HCT116 (cell line): ENCODE data around the gene TP53TG5. TPM values are rescaled to one million over a fixed set of nuclear protein-coding genes. Genes with fewer than 3 reads are reported as not detected.

Experiments used
- ATAC-seq: fragments of 200-7000 bp; cut with Tn5 transposase; 2 replicates; pipeline ENCODE4 v1.9.1; 2020; ENCODE audit warnings: mild to moderate bottlenecking, moderate library complexity
- BruUV-seq: library from RNA; stranded (reverse); fragments of 400-500 nt; replicated peaks from 2 replicates; lab custom pipeline; 2021; lab: Mats Ljungman, UMichigan
- CTCF ChIA-PET: fragments of 300-600 bp; sonication (Branson Sonifier 250); formaldehyde crosslinking; loops from one replicate; lab custom pipeline; 2021; ENCODE audit warnings: antibody characterized with exemption; lab: Charles Lee
- POLR2A ChIA-PET: fragments of 300-600, 350-600 bp; sonication (Branson Sonifier 250); formaldehyde crosslinking; loops from one replicate; lab custom pipeline; 2021; ENCODE audit warnings: antibody characterized with exemption; lab: Charles Lee
- RAD21 ChIA-PET, 2 experiments: fragments of 300-600 bp; sonication (Branson Sonifier 250); formaldehyde crosslinking; loops; one replicate each; lab custom pipeline; 2023; ENCODE audit warnings: low total read pairs in 2 of 2; ENCODE audit not compliant: uncharacterized antibody in 2 of 2, unreplicated experiment in 2 of 2, low non-redundant PET in 1 of 2; lab: Charles Lee
- DNase-seq: peaks from one replicate; pipeline ENCODE4 v3.0.0-alpha.2; 2010; ENCODE audit warnings: low read depth, low spot score
- H2AFZ ChIP-seq: fragments of 200-600 bp; shearing (Covaris generic), sonication (generic); 2 replicates; pipeline ENCODE4 v1.6.1; 2017; ENCODE audit warnings: low read depth, mixed run types, mixed read lengths, antibody characterized with exemption, low read length; ENCODE audit not compliant: poor library complexity, severe bottlenecking
- H3K27ac ChIP-seq: 2 replicates; pipeline ENCODE4 v1.5.1; 2012; ENCODE audit warnings: low read depth, low read length
- H3K27me3 ChIP-seq: fragments of 200-600 bp; sonication (generic); 2 replicates; pipeline ENCODE4 v1.6.1; 2016; ENCODE audit warnings: mixed run types, low read length, mixed read lengths; ENCODE audit not compliant: insufficient read depth
- H3K36me3 ChIP-seq, 2 experiments: fragments of 200-500 bp in 1 of 2; fragments of 200-600 bp in 1 of 2; sonication (Bioruptor generic) in 1 of 2; sonication (generic) in 1 of 2; 2 replicates each; pipeline versions ENCODE4 v1.5.1 to v1.6.1; 2014 to 2016; ENCODE audit warnings: low read length in 2 of 2, inconsistent platforms in 1 of 2, mixed read lengths in 1 of 2, mixed run types in 1 of 2; ENCODE audit not compliant: insufficient read depth in 2 of 2, control insufficient read depth in 1 of 2
- H3K4me1 ChIP-seq, 2 experiments: fragments of 200-600 bp in 1 of 2; sonication (generic) in 1 of 2; 2 replicates each; pipeline versions ENCODE4 v1.5.1 to v1.6.1; 2012 to 2017; ENCODE audit warnings: low read length in 2 of 2, inconsistent platforms in 1 of 2, mild to moderate bottlenecking in 1 of 2, mixed read lengths in 1 of 2, mixed run types in 1 of 2, moderate library complexity in 1 of 2; ENCODE audit not compliant: insufficient read depth in 2 of 2, control insufficient read depth in 1 of 2
- H3K4me2 ChIP-seq: fragments of 200-600 bp; sonication (generic); 2 replicates; pipeline ENCODE4 v1.6.1; 2017; ENCODE audit warnings: mixed run types, low read length, mixed read lengths
- H3K4me3 ChIP-seq, 2 experiments: fragments of 200-600 bp in 1 of 2; sonication (generic) in 1 of 2; replicated peaks in 1 of 2; 2 replicates each; pipeline ENCODE4 v1.5.1; 2011 to 2016; ENCODE audit warnings: low read length in 2 of 2, control low read depth in 1 of 2, low read depth in 1 of 2, mild to moderate bottlenecking in 1 of 2, mixed read lengths in 1 of 2, mixed run types in 1 of 2
- H3K79me2 ChIP-seq: fragments of 200-600 bp; sonication (generic); 2 replicates; pipeline ENCODE4 v1.6.1; 2017; ENCODE audit warnings: mild to moderate bottlenecking, mixed run types, low read length, moderate library complexity, mixed read lengths; ENCODE audit not compliant: insufficient read depth
- H3K9ac ChIP-seq: fragments of 200-600 bp; sonication (generic); 2 replicates; pipeline ENCODE4 v1.6.1; 2016; ENCODE audit warnings: low read length, mixed read lengths
- H3K9me2 ChIP-seq: fragments of 200-600 bp; sonication (generic), shearing (Covaris generic); 2 replicates; pipeline ENCODE4 v1.6.1; 2017; ENCODE audit warnings: mixed run types, mild to moderate bottlenecking, moderate library complexity; ENCODE audit not compliant: insufficient read depth
- H3K9me3 ChIP-seq, 2 experiments: fragments of 200-500 bp in 1 of 2; fragments of 200-600 bp in 1 of 2; sonication (Bioruptor generic) in 1 of 2; sonication (generic) in 1 of 2; 2 replicates each; pipeline ENCODE4 v1.6.1; 2014 to 2017; ENCODE audit warnings: low read length in 2 of 2, mixed read lengths in 2 of 2, inconsistent platforms in 1 of 2, low read depth in 1 of 2, mild to moderate bottlenecking in 1 of 2, mixed run types in 1 of 2, moderate library complexity in 1 of 2; ENCODE audit not compliant: control insufficient read depth in 1 of 2, insufficient read depth in 1 of 2
- H4K20me1 ChIP-seq: fragments of 200-600 bp; sonication (generic), shearing (Covaris generic); 2 replicates; pipeline ENCODE4 v1.6.1; 2017; ENCODE audit warnings: mixed run types, mild to moderate bottlenecking, moderate library complexity; ENCODE audit not compliant: insufficient read depth
- CEBPB ChIP-seq: IDR thresholded peaks from 2 replicates; pipeline ENCODE4 v1.6.1; 2012; ENCODE audit warnings: low read depth
- ELF1 ChIP-seq: IDR thresholded peaks from 2 replicates; pipeline ENCODE4 v1.6.1; 2012; ENCODE audit warnings: low read depth, borderline replicate concordance
- EZH2 ChIP-seq: fragments of 200-600 bp; sonication (generic); IDR thresholded peaks from 2 replicates; pipeline ENCODE4 v1.6.1; 2017; ENCODE audit warnings: antibody characterized with exemption, mixed run types
- EZH2phosphoT487 ChIP-seq: fragments of 200-600 bp; IDR thresholded peaks from 2 replicates; pipeline ENCODE4 v1.6.1; 2018; ENCODE audit warnings: antibody characterized with exemption, borderline replicate concordance
- FOSL1 ChIP-seq: IDR thresholded peaks from 2 replicates; pipeline ENCODE4 v1.6.1; 2012; ENCODE audit warnings: low read depth
- JUND ChIP-seq: IDR thresholded peaks from 2 replicates; pipeline ENCODE4 v1.6.1; 2012
- POLR2A ChIP-seq: IDR thresholded peaks from 2 replicates; pipeline ENCODE4 v1.7.0; 2011; ENCODE audit warnings: borderline replicate concordance; ENCODE audit not compliant: insufficient read depth, insufficient read length; ENCODE audit errors: extremely low read depth
- intact Hi-C: fragments of 100-400 bp; cut with micrococcal nuclease; formaldehyde crosslinking; loops from 2 replicates; pipeline ENCODE4 v1.10.0; 2022
- total RNA-seq: library from RNA; stranded (reverse); gene quantifications from one replicate; pipeline ENCODE4 v1.2.1, GENCODE V29; 2021; ENCODE audit not compliant: unreplicated experiment
- TF ChIP-seq, protein P1 (sequence below), 3 experiments: fragments of 200-600 bp in 1 of 3; sonication (generic) in 1 of 3; IDR thresholded peaks in 2 of 3; conservative IDR thresholded peaks in 1 of 3; 2 replicates each; pipeline ENCODE4 v1.5.1; 2012 to 2017; ENCODE audit warnings: low read depth in 2 of 3, low read length in 2 of 3, antibody characterized with exemption in 1 of 3, borderline replicate concordance in 1 of 3, control low read depth in 1 of 3, mild to moderate bottlenecking in 1 of 3, mixed read lengths in 1 of 3, mixed run types in 1 of 3, moderate library complexity in 1 of 3; ENCODE audit not compliant: insufficient read depth in 1 of 3
- TF ChIP-seq, protein P2 (sequence below): IDR thresholded peaks from 2 replicates; pipeline ENCODE4 v1.6.1; 2011; ENCODE audit warnings: mild to moderate bottlenecking, low read length, moderate library complexity; ENCODE audit not compliant: insufficient replicate concordance; ENCODE audit errors: extremely low read depth

Gene TP53TG5
- total RNA-seq, 1 experiment from 2014 or later = 0.76 TPM

DNA sequence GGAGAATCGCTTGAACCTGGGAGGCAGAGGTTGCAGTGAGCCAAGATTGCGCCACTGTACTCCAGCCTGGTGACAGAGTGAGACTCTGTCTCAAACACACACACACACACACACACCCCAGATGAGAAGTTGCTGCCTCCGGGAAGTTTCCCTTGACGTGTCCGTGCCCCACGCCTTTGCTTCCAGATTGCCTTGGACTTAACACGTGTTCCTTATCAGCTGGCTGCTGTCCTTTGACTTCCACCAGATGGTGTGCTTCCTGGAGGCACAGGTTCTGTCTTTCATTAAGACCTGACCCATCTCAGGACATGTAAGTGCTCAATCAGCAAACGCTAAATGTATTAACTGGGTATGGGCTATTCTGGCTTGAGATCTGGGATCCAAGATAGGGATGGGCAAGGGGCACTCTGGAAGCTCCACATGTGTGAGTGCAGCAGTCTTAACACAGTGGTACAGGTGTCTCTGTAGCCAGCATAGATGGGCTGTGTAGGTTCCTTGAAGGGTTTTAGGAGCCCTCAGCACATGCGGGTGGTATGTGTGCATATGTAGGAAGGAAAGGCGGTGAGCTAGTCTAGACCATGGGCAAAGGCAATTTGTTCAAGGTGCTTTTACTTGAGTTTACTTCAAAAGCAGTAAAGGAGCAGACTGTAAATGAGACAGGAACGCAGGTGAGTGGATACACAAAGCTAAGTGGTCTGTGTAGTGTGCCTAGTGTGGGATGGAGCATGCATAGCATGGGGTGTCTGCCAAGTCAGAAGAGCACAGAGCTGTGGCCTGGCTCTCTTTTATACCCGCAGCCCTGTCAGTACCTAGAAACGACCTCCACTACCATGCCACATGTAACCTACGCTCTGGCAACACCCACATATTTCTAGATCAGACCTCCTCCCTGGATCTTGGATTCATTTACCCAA lies 49.4 kb upstream of the TP53TG5 start:
- ATAC-seq = no peak
- CTCF ChIA-PET = interaction anchor here (1.2 kb wide), 1 partner anchor 18 kb away, joined by 3 read pairs; no protein-coding TSS in a partner anchor
- intact Hi-C loops = no loop called here

DNA sequence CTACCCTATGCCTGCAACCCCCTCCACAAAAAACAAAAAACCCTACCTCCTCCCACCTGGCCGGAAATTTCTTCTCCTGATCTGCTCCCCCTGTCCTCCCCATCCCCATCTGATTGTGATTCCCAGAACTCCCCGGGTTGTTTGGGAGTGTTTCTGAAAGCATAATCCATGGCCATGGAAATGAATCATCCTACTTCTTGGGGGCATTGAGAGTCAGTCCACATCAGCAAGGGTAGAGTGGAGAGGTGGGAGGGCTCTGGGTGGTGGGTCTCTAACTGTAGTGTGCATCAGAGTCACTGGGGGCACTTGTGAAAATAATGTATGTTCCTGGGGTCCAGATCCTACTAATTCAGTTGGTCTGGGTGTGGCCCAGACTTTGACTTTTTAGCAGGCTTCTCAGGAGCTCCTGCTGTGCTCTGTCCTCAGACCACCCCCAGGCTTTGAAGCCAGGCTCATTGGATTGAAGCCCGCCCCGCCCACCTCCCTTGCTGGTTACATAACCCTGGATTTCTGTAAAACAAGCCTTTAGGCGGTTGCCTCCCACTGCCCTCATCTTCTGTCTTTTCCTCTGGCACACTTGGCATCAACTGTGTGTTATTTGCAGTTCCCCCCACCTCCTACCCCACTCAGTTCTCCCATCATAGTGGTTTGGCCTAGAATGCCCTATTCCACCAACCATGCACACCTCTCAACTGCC lies 48.3 kb upstream of the TP53TG5 start:
- Histone ChIP-seq H3K4me1 (no peaks in the 10 kb centered on the region), H3K9me2 (no peaks in the 10 kb centered on the region), H2AFZ (no peak overlapping the region), H3K4me3 (no peak overlapping the region), H3K36me3 (peaks cover 24 to 28% of the 10 kb centered on the region in 2 experiments; a peak in 3 of 4 replicates), H3K9ac (no peak overlapping the region), H3K9me3 (no peaks in the 10 kb centered on the region), H3K27ac (no peak overlapping the region), H4K20me1 (no peaks in the 10 kb centered on the region), H3K79me2 (no peaks in the 10 kb centered on the region), H3K4me2 (no peak overlapping the region), H3K27me3 (no peaks in the 10 kb centered on the region)
- intact Hi-C loops = no loop called here
- RAD21 ChIA-PET = no interaction called here
- no TSS peak for BruUV-seq
- ATAC-seq (no peak), DNase-seq (no peak)
- POLR2A ChIA-PET = no interaction called here
- CTCF ChIA-PET = no interaction called here
- TF ChIP-seq CEBPB (no peak), FOSL1 (no peak), EZH2 (no peak), EZH2phosphoT487 (no peak), JUND (no peak), ELF1 (no peak), POLR2A (no peak)
- TF ChIP-seq, protein P1, sequence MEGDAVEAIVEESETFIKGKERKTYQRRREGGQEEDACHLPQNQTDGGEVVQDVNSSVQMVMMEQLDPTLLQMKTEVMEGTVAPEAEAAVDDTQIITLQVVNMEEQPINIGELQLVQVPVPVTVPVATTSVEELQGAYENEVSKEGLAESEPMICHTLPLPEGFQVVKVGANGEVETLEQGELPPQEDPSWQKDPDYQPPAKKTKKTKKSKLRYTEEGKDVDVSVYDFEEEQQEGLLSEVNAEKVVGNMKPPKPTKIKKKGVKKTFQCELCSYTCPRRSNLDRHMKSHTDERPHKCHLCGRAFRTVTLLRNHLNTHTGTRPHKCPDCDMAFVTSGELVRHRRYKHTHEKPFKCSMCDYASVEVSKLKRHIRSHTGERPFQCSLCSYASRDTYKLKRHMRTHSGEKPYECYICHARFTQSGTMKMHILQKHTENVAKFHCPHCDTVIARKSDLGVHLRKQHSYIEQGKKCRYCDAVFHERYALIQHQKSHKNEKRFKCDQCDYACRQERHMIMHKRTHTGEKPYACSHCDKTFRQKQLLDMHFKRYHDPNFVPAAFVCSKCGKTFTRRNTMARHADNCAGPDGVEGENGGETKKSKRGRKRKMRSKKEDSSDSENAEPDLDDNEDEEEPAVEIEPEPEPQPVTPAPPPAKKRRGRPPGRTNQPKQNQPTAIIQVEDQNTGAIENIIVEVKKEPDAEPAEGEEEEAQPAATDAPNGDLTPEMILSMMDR (IDR thresholded peaks at IDR 0.05 in 2 of 3, conservative IDR thresholded peaks at IDR 0.05 in 1 of 3; ENCODE audit: borderline replicate concordance in 1 of 3, insufficient read depth in 1 of 3, low read depth in 2 of 3, low read length in 2 of 3) = no peak

More for the DNA sequence above, 49.4 kb upstream of the TP53TG5 start:
- Histone ChIP-seq H3K4me1 (no peaks in the 10 kb centered on the region), H3K9ac (no peak overlapping the region), H3K9me3 (no peaks in the 10 kb centered on the region), H3K27me3 (no peaks in the 10 kb centered on the region), H3K4me2 (no peak overlapping the region), H3K79me2 (no peaks in the 10 kb centered on the region), H3K27ac (no peak overlapping the region), H3K9me2 (no peaks in the 10 kb centered on the region), H2AFZ (no peak overlapping the region), H3K36me3 (peaks cover 15 to 21% of the 10 kb centered on the region in 2 experiments; a peak in 3 of 4 replicates), H3K4me3 (no peak overlapping the region), H4K20me1 (no peaks in the 10 kb centered on the region)
- no TSS peak for BruUV-seq
- ChIA-PET RAD21 (no interaction called here), POLR2A (no interaction called here)
- DNase-seq = no peak
- TF ChIP-seq, protein P2, sequence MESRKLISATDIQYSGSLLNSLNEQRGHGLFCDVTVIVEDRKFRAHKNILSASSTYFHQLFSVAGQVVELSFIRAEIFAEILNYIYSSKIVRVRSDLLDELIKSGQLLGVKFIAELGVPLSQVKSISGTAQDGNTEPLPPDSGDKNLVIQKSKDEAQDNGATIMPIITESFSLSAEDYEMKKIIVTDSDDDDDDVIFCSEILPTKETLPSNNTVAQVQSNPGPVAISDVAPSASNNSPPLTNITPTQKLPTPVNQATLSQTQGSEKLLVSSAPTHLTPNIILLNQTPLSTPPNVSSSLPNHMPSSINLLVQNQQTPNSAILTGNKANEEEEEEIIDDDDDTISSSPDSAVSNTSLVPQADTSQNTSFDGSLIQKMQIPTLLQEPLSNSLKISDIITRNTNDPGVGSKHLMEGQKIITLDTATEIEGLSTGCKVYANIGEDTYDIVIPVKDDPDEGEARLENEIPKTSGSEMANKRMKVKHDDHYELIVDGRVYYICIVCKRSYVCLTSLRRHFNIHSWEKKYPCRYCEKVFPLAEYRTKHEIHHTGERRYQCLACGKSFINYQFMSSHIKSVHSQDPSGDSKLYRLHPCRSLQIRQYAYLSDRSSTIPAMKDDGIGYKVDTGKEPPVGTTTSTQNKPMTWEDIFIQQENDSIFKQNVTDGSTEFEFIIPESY = no peak
